ENCODE measurements around the gene MICAL3.
A peak's percentile ranks its signal among the peaks of the same experiment; 100 is the strongest.
"Not testable (repeated sequence)": the region's sequence is repeated elsewhere in the genome, so short reads cannot be mapped to it uniquely, and the experiment has no call there.

MICAL3 gene

GRCh38 chr22:18024276-18024939, at the start of gene MICAL3:
Gene MICAL3, minus strand, starts transcription at chr22:18024561. Its CDS starts 117,749 bp downstream, at chr22:17906812.
- peak; percentile 44 for DNase-seq (ENCODE audit: low read depth)

GRCh38 chr22:18073927-18074326, 49.6 kb upstream of the MICAL3 start:
- DNase-seq (ENCODE audit: low read depth) = not testable (repeated sequence)

- DNase-seq (ENCODE audit: low read depth) = no peak
These were observed 49.1 kb upstream of the MICAL3 start for GRCh38 chr22:18073467-18073866.

GRCh38 chr22:18071968-18072310, 47.6 kb upstream of the MICAL3 start:
- DNase-seq (ENCODE audit: low read depth) = no peak

- not testable (repeated sequence) for DNase-seq (ENCODE audit: low read depth)
These were observed 47.1 kb upstream of the MICAL3 start for GRCh38 chr22:18071307-18071967.

GRCh38 chr22:18070556-18071306, 46.4 kb upstream of the MICAL3 start:
- DNase-seq (ENCODE audit: low read depth) = no peak

GRCh38 chr22:18070041-18070440, 45.7 kb upstream of the MICAL3 start:
- no peak for DNase-seq (ENCODE audit: low read depth)

- DNase-seq (ENCODE audit: low read depth) = no peak
These were observed 44.7 kb upstream of the MICAL3 start for GRCh38 chr22:18069041-18069440.

GRCh38 chr22:18068381-18068988, 44.1 kb upstream of the MICAL3 start:
- DNase-seq (ENCODE audit: low read depth) = no peak

GRCh38 chr22:18067548-18068341, 43.4 kb upstream of the MICAL3 start:
- no peak for DNase-seq (ENCODE audit: low read depth)

- DNase-seq (ENCODE audit: low read depth) = no peak
These were observed 42.8 kb upstream of the MICAL3 start for GRCh38 chr22:18067121-18067520.

GRCh38 chr22:18066181-18066859, 42.0 kb upstream of the MICAL3 start:
- DNase-seq (ENCODE audit: low read depth) = no peak

GRCh38 chr22:18065256-18065655, 40.9 kb upstream of the MICAL3 start:
- DNase-seq (ENCODE audit: low read depth) = no peak

- DNase-seq (ENCODE audit: low read depth) = no peak
These were observed 40.3 kb upstream of the MICAL3 start for GRCh38 chr22:18064636-18065035.

- DNase-seq (ENCODE audit: low read depth) = not testable (repeated sequence)
These were observed 39.4 kb upstream of the MICAL3 start for GRCh38 chr22:18063715-18064114.

GRCh38 chr22:18063306-18063705, 38.9 kb upstream of the MICAL3 start:
- no peak for DNase-seq (ENCODE audit: low read depth)

- DNase-seq (ENCODE audit: low read depth) = no peak
These were observed 38.1 kb upstream of the MICAL3 start for GRCh38 chr22:18062421-18062820.

GRCh38 chr22:18060646-18061620, 36.6 kb upstream of the MICAL3 start:
- peak; percentile 43 for DNase-seq (ENCODE audit: low read depth)

- no peak for DNase-seq (ENCODE audit: low read depth)
These were observed 35.6 kb upstream of the MICAL3 start for GRCh38 chr22:18059991-18060390.

- no peak for DNase-seq (ENCODE audit: low read depth)
These were observed 35.1 kb upstream of the MICAL3 start for GRCh38 chr22:18059473-18059872.

All from amniotic epithelial cell (primary cell).